Gastrocnemius medialis (tissue), 4 donors: ENCODE data around the gene MYLK.

Experiments used
- POLR2A ChIP-seq, 2 donors: fragments of 450-650 bp; IDR thresholded peaks; one replicate each; pipeline ENCODE4 v1.6.1; 2017; ENCODE audit warnings: antibody characterized with exemption in 2 of 2, mild to moderate bottlenecking in 2 of 2, moderate library complexity in 2 of 2
- TF ChIP-seq, protein P1 (sequence below), 5 experiments: fragments of 450-650 bp in 3 of 5; fragments of 200-600 bp in 2 of 5; sonication (generic) in 2 of 5; IDR thresholded peaks in 4 of 5; conservative IDR thresholded peaks in 1 of 5; 1 replicate in 4 of 5; 2 replicates in 1 of 5; pipeline ENCODE4 v1.5.1; 2016 to 2019; ENCODE audit warnings: antibody characterized with exemption in 5 of 5, mild to moderate bottlenecking in 3 of 5, moderate library complexity in 3 of 5

DNA sequence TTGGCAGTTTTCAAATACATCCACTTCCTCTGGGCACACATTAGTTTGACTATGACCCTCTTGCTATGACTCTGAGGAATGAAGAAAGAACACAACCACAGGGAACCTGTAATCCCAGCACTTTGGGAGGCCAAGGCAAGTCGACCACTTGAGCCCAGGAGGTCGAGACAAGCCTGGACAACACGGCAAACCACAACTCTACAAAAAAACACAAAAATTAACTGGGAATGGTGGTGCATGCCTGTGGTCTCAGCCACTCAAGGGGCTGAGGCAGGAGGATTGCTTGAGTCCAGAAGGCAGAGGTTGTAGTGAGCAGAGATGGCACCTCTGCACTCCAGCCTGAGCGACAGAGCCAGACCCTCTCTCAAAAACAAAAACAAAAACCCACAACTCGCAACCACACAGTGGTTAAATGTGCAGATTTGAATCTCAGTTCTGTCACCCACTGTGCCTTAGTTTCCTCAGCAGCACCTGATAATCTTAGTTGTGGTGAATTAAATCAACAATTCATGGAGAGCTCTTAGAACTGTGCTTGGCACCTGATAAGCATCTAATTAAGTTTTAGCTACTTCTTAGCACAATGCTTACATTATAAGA lies 65.7 kb downstream of the MYLK start:
- TF ChIP-seq, protein P1, sequence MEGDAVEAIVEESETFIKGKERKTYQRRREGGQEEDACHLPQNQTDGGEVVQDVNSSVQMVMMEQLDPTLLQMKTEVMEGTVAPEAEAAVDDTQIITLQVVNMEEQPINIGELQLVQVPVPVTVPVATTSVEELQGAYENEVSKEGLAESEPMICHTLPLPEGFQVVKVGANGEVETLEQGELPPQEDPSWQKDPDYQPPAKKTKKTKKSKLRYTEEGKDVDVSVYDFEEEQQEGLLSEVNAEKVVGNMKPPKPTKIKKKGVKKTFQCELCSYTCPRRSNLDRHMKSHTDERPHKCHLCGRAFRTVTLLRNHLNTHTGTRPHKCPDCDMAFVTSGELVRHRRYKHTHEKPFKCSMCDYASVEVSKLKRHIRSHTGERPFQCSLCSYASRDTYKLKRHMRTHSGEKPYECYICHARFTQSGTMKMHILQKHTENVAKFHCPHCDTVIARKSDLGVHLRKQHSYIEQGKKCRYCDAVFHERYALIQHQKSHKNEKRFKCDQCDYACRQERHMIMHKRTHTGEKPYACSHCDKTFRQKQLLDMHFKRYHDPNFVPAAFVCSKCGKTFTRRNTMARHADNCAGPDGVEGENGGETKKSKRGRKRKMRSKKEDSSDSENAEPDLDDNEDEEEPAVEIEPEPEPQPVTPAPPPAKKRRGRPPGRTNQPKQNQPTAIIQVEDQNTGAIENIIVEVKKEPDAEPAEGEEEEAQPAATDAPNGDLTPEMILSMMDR (IDR thresholded peaks at IDR 0.05 in 4 of 5, conservative IDR thresholded peaks at IDR 0.05 in 1 of 5): no peak
- no peak for TF ChIP-seq POLR2A (IDR thresholded peaks at IDR 0.05)
